DND-41 (cell line): ENCODE results near the gene TAF11L2.
"Not testable (repeated sequence)": the region's sequence is repeated elsewhere in the genome, so short reads cannot be mapped to it uniquely, and the experiment has no call there.

Experiments
- ATAC-seq: fragments of 200-7000 bp; cut with Tn5 transposase; 3 replicates; pipeline ENCODE4 v1.9.1; 2021; ENCODE audit warnings: low read depth; ENCODE audit not compliant: insufficient read depth
- DNase-seq: peaks from one replicate; pipeline ENCODE4 v3.0.0-alpha.2; 2020
- H2AFZ ChIP-seq: 2 replicates; pipeline ENCODE4 v1.6.0; 2012; ENCODE audit warnings: low read depth, low read length
- H3K27ac ChIP-seq: 2 replicates; pipeline ENCODE4 v1.5.1; 2012; ENCODE audit warnings: low read length, inconsistent platforms
- H3K27me3 ChIP-seq: fragments of 200-600 bp; sonication (generic); 2 replicates; pipeline ENCODE4 v1.6.0; 2012; ENCODE audit warnings: low read length, mild to moderate bottlenecking, inconsistent platforms; ENCODE audit not compliant: insufficient read depth, poor library complexity
- H3K36me3 ChIP-seq: 2 replicates; pipeline ENCODE4 v1.5.1; 2012; ENCODE audit warnings: low read length, inconsistent platforms; ENCODE audit not compliant: insufficient read depth
- H3K4me1 ChIP-seq: 2 replicates; pipeline ENCODE4 v1.5.1; 2012; ENCODE audit warnings: mild to moderate bottlenecking, low read length; ENCODE audit not compliant: insufficient read depth
- H3K4me2 ChIP-seq: 2 replicates; pipeline ENCODE4 v1.6.0; 2012; ENCODE audit warnings: mild to moderate bottlenecking, moderate library complexity, low read length, inconsistent platforms; ENCODE audit not compliant: insufficient read depth
- H3K4me3 ChIP-seq, 2 experiments: fragments of 200-600 bp in 1 of 2; shearing (Covaris generic) in 1 of 2; 2 replicates each; pipeline ENCODE4 v1.5.1; 2012 to 2016; ENCODE audit warnings: inconsistent platforms in 2 of 2, low read length in 2 of 2, mild to moderate bottlenecking in 2 of 2, low read depth in 1 of 2, moderate library complexity in 1 of 2
- H3K79me2 ChIP-seq: 2 replicates; pipeline ENCODE4 v1.6.0; 2012; ENCODE audit warnings: low read length, inconsistent platforms; ENCODE audit not compliant: insufficient read depth
- H3K9ac ChIP-seq: 2 replicates; pipeline ENCODE4 v1.6.0; 2012; ENCODE audit warnings: low read depth, mild to moderate bottlenecking, inconsistent platforms, low read length, moderate library complexity
- H3K9me3 ChIP-seq: 2 replicates; pipeline ENCODE4 v1.5.1; 2012; ENCODE audit warnings: low read length, moderate library complexity, mild to moderate bottlenecking, inconsistent platforms; ENCODE audit not compliant: insufficient read depth, severe bottlenecking
- H4K20me1 ChIP-seq: 2 replicates; pipeline ENCODE4 v1.6.0; 2012; ENCODE audit warnings: low read length; ENCODE audit not compliant: insufficient read depth
- EZH2 ChIP-seq: IDR thresholded peaks from 3 replicates; pipeline ENCODE4 v1.6.1; 2012; ENCODE audit warnings: borderline replicate concordance, low read depth, mild to moderate bottlenecking, moderate library complexity, low read length, inconsistent platforms; ENCODE audit not compliant: severe bottlenecking
- TF ChIP-seq, protein P1 (sequence below): IDR thresholded peaks from 2 replicates; pipeline ENCODE4 v1.5.1; 2012; ENCODE audit warnings: borderline replicate concordance, low read length, moderate library complexity, mild to moderate bottlenecking; ENCODE audit not compliant: poor library complexity, severe bottlenecking; ENCODE audit errors: extremely low read depth

TAF11L2 gene

DNA sequence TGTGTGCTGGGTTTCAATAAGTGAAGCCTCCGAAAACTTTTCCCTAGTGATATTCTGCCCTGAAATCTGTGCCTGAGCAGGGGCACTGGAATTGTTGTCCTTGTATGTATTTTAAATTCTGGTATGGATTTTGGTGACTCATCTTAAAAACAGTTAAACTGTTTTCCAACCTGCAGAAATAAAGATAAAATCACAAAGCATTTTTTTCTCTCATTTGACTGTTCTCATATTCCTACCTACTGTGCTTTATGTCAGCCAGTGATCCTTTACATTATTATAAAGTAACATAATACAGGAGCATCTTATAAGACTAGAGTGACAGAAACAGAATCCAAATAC is 10.9 kb upstream of the TAF11L2 start:
- no peak for DNase-seq
- no peak overlapping the region for H3K4me2 ChIP-seq
- no peaks in the 10 kb centered on the region for H3K27me3 ChIP-seq
- H3K27ac ChIP-seq, result no peak overlapping the region
- H4K20me1 ChIP-seq, result no peaks in the 10 kb centered on the region
- H3K4me3 ChIP-seq, result no peak overlapping the region
- no peaks in the 10 kb centered on the region for H3K4me1 ChIP-seq
- no peaks in the 10 kb centered on the region for H3K9me3 ChIP-seq
- no peaks in the 10 kb centered on the region for H3K36me3 ChIP-seq
- no peak overlapping the region for H3K9ac ChIP-seq
- no peaks in the 10 kb centered on the region for H3K79me2 ChIP-seq
- H2AFZ ChIP-seq, result no peak overlapping the region
- ATAC-seq, result no peak
- TF ChIP-seq EZH2, result no peak

DNA sequence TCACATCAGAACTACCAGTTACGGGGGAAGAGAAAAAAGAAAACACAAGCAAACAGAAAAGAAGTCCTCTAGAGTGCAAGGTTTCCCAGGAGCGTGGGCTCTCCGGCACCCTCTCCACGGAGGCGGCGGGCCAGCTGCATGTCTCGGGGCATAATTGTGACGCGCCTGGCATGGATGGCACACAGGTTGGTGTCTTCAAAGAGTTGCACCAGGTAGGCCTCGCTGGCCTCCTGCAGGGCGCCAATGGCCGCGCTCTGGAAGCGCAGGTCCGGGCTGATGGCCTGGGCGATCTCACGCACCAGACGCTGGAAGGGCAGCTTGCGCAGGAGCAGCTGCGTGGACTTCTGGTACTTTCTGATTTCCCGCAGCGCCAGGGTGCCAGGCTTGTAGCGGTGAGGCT is 6.8 kb upstream of the TAF11L2 start:
- not testable (repeated sequence) for H3K9me3 ChIP-seq, H3K4me2 ChIP-seq, ATAC-seq, H3K27me3 ChIP-seq, H4K20me1 ChIP-seq, H2AFZ ChIP-seq, H3K79me2 ChIP-seq, H3K9ac ChIP-seq, H3K36me3 ChIP-seq, H3K27ac ChIP-seq, DNase-seq, H3K4me3 ChIP-seq, H3K4me1 ChIP-seq

DNA sequence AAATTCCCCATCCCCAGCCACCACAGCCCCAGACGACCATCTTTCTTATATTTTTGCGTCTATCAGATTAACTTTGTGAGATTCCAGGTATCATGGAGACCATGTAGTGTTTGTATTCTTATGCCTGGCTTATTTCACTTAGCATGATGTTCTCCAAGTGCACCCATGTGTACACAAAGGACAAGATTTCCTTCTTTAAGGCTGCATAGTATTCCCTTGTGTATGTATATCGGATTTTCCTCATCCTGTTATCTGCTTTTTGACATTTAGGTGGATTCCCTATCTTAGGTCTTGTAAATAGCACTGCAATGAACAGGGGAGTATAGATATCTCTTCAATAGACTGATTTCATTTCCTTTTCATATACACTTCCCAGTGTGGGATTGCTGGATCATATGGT is 5.3 kb upstream of the TAF11L2 start:
- Histone ChIP-seq H3K9ac (no peak overlapping the region), H3K79me2 (no peaks in the 10 kb centered on the region), H3K27me3 (no peaks in the 10 kb centered on the region), H3K4me2 (no peak overlapping the region), H3K9me3 (peaks cover 5% of the 10 kb centered on the region), H3K4me1 (no peaks in the 10 kb centered on the region), H4K20me1 (no peaks in the 10 kb centered on the region), H3K36me3 (no peaks in the 10 kb centered on the region), H3K4me3 (no peak overlapping the region), H3K27ac (no peak overlapping the region), H2AFZ (no peak overlapping the region)
- ATAC-seq (no peak), DNase-seq (no peak)
- no peak for TF ChIP-seq EZH2
- TF ChIP-seq, protein P1, sequence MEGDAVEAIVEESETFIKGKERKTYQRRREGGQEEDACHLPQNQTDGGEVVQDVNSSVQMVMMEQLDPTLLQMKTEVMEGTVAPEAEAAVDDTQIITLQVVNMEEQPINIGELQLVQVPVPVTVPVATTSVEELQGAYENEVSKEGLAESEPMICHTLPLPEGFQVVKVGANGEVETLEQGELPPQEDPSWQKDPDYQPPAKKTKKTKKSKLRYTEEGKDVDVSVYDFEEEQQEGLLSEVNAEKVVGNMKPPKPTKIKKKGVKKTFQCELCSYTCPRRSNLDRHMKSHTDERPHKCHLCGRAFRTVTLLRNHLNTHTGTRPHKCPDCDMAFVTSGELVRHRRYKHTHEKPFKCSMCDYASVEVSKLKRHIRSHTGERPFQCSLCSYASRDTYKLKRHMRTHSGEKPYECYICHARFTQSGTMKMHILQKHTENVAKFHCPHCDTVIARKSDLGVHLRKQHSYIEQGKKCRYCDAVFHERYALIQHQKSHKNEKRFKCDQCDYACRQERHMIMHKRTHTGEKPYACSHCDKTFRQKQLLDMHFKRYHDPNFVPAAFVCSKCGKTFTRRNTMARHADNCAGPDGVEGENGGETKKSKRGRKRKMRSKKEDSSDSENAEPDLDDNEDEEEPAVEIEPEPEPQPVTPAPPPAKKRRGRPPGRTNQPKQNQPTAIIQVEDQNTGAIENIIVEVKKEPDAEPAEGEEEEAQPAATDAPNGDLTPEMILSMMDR, result no peak

DNA sequence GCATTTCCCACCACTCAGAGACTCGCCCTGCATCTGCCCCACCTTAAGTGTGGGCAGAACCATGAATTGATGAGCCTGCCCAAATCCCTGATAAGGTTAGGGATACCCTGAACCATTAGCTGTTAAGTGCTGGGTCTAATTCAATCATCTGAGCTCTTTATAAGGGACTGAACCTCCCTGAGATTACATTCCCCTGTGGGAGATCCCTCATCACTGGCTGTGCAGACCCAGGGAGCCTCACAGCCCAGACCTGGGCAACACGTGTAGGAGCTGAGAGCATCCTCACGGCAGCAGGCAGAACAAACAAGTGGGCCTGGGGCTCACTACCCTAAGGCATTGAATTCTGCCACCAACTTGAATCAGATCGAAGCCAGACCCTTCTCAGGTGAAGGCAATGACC is 585 bp upstream of the TAF11L2 start:
- no peak for ATAC-seq

More for the DNA sequence above, 585 bp upstream of the TAF11L2 start:
- H3K9me3 ChIP-seq, result peaks cover 5% of the 10 kb centered on the region
- no peaks in the 10 kb centered on the region for H3K4me1 ChIP-seq
- no peaks in the 10 kb centered on the region for H3K36me3 ChIP-seq
- no peaks in the 10 kb centered on the region for H4K20me1 ChIP-seq
- TF ChIP-seq, protein P1, result no peak
- no peak for TF ChIP-seq EZH2
- no peak for DNase-seq
- no peak overlapping the region for H3K27ac ChIP-seq
- no peak overlapping the region for H3K4me2 ChIP-seq
- H3K27me3 ChIP-seq, result no peaks in the 10 kb centered on the region
- no peak overlapping the region for H3K4me3 ChIP-seq
- H3K9ac ChIP-seq, result no peak overlapping the region
- no peak overlapping the region for H2AFZ ChIP-seq
- no peaks in the 10 kb centered on the region for H3K79me2 ChIP-seq
